H1 (cell line): Measurements from ENCODE around the gene CCDC77. TPM values are rescaled to one million over a fixed set of nuclear protein-coding genes. Genes with fewer than 3 reads are reported as not detected.

Experiments used
- BACH1 ChIP-seq: IDR thresholded peaks from 2 replicates; pipeline ENCODE4 v1.6.1; 2012; ENCODE audit warnings: low read length, improper control_type of control experiment
- CHD1 ChIP-seq: IDR thresholded peaks from 2 replicates; pipeline ENCODE4 v1.6.1; 2012; ENCODE audit warnings: low read depth, low read length, improper control_type of control experiment
- CTBP2 ChIP-seq: IDR thresholded peaks from 2 replicates; pipeline ENCODE4 v1.7.0; 2011; ENCODE audit warnings: borderline replicate concordance, mild to moderate bottlenecking, moderate library complexity, mixed read lengths, low read length; ENCODE audit not compliant: insufficient read depth, insufficient read length
- EZH2 ChIP-seq: fragments of 200-600 bp; sonication (generic); IDR thresholded peaks from 2 replicates; pipeline ENCODE4 v1.7.1; 2012; ENCODE audit warnings: low read depth, mild to moderate bottlenecking, moderate library complexity, low read length, inconsistent platforms; ENCODE audit not compliant: severe bottlenecking
- KDM5A ChIP-seq: fragments of 200-600 bp; IDR thresholded peaks from 2 replicates; pipeline ENCODE4 v1.7.1; 2012; ENCODE audit warnings: mild to moderate bottlenecking, low read length, inconsistent platforms, mixed read lengths
- POLR2AphosphoS5 ChIP-seq: IDR thresholded peaks from 2 replicates; pipeline ENCODE4 v1.6.1; 2011; ENCODE audit warnings: low read depth, low read length
- polyA plus RNA-seq, 7 experiments: library from polyadenylated mRNA; depleted of rRNA in 3 of 7; stranded (reverse) in 5 of 7; unstranded in 2 of 7; fragments of >200 nt in 5 of 7; fragments of 200-250 nt in 2 of 7; gene quantifications; 1 replicate in 5 of 7; 2 replicates in 1 of 7; 4 replicates in 1 of 7; pipeline versions ENCODE4 v1.2.1 to v1.2.3, GENCODE V29; 2011 to 2013; ENCODE audit warnings: missing spikeins in 2 of 7, mixed read lengths in 2 of 7
- total RNA-seq: library from RNA; stranded (reverse); fragmentation: NEBNext Ultra II Directional; extraction: Animal tissue kit (Norgen Biotek cat#: 25700); gene quantifications from 2 replicates; pipeline ENCODE4 v1.2.1, GENCODE V29; 2021

Gene CCDC77
- total and polyA plus RNA-seq, 2 of the 8 experiments (the other 6 are each of a cell fraction or from before 2014, with no cell fraction given): 10.3 to 30.4 TPM

DNA sequence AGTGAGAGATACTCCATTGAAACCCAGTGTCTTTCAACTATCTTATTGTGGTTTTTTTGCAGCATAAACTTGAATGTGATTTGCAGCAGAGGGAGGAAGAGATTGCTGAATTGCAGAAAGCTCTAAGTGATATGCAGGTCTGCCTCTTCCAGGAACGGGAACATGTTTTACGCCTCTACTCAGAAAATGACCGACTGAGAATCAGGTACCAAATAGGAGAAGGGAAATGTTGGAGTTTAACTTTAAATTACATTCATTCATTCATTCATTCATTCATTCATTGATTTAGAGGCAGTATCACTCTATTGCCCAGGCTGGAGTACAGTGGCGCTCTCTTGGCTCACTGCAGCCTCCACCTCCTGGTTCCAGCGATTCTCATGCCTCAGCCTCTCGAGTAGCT, 17.0 kb downstream of the CCDC77 start (continued):
- TF ChIP-seq BACH1: no peak
- no peak for TF ChIP-seq CHD1
- TF ChIP-seq KDM5A: no peak
- no peak for TF ChIP-seq POLR2AphosphoS5
- no peak for TF ChIP-seq CTBP2
- TF ChIP-seq EZH2: no peak
